WTC11 (cell line): Measurements from ENCODE around the gene TCN2.
A peak's percentile ranks its signal among the peaks of the same experiment; 100 is the strongest.

ENCODE experiments used
- E2F4 ChIP-seq: sonication (generic); formaldehyde crosslinking; IDR thresholded peaks from 2 replicates; pipeline ENCODE4 v1.8.1; 2022; ENCODE audit warnings: low read depth, mild to moderate bottlenecking, moderate library complexity, missing genetic modification reagents, borderline replicate concordance
- FOXJ3 ChIP-seq: sonication (generic); formaldehyde crosslinking; IDR thresholded peaks from 2 replicates; pipeline ENCODE4 v1.9.0; 2021; ENCODE audit warnings: missing genetic modification reagents, mild to moderate bottlenecking, borderline replicate concordance
- HMGXB4 ChIP-seq: sonication (generic); formaldehyde crosslinking; IDR thresholded peaks from 2 replicates; pipeline ENCODE4 v1.8.1; 2023; ENCODE audit warnings: mild to moderate bottlenecking, moderate library complexity, missing genetic modification reagents
- RELA ChIP-seq: sonication (generic); formaldehyde crosslinking; IDR thresholded peaks from 2 replicates; pipeline ENCODE4 v1.8.1; 2022; ENCODE audit warnings: missing genetic modification reagents, mild to moderate bottlenecking, borderline replicate concordance
- ZNF263 ChIP-seq: sonication (generic); formaldehyde crosslinking; IDR thresholded peaks from 2 replicates; pipeline ENCODE4 v1.8.1; 2022; ENCODE audit warnings: low read depth, mild to moderate bottlenecking, moderate library complexity, missing genetic modification reagents
- TF ChIP-seq, protein P1 (sequence below): sonication (generic); formaldehyde crosslinking; IDR thresholded peaks from 2 replicates; pipeline ENCODE4 v1.8.1; 2022; ENCODE audit warnings: mild to moderate bottlenecking, moderate library complexity, missing genetic modification reagents
- TF ChIP-seq, protein P2 (sequence below): fragments of 200-600 bp; IDR thresholded peaks from 2 replicates; pipeline ENCODE4 v1.8.0; 2022; ENCODE audit warnings: antibody characterized with exemption
- TF ChIP-seq, protein P3 (sequence below): sonication (generic); formaldehyde crosslinking; conservative IDR thresholded peaks from 2 replicates; pipeline ENCODE4 v1.8.1; 2023; ENCODE audit warnings: mild to moderate bottlenecking, low read depth, missing genetic modification reagents, moderate library complexity
- TF ChIP-seq, protein P4 (sequence below): sonication (generic); formaldehyde crosslinking; IDR thresholded peaks from 2 replicates; pipeline ENCODE4 v1.8.1; 2023; ENCODE audit warnings: mild to moderate bottlenecking, missing genetic modification reagents, borderline replicate concordance
- TF ChIP-seq, protein P5 (sequence below): sonication (generic); formaldehyde crosslinking; conservative IDR thresholded peaks from 2 replicates; pipeline ENCODE4 v1.8.1; 2022; ENCODE audit warnings: mild to moderate bottlenecking, missing genetic modification reagents
- TF ChIP-seq, protein P6 (sequence below): sonication (generic); formaldehyde crosslinking; IDR thresholded peaks from 2 replicates; pipeline ENCODE4 v1.8.0; 2022; ENCODE audit warnings: mild to moderate bottlenecking, missing genetic modification reagents

DNA sequence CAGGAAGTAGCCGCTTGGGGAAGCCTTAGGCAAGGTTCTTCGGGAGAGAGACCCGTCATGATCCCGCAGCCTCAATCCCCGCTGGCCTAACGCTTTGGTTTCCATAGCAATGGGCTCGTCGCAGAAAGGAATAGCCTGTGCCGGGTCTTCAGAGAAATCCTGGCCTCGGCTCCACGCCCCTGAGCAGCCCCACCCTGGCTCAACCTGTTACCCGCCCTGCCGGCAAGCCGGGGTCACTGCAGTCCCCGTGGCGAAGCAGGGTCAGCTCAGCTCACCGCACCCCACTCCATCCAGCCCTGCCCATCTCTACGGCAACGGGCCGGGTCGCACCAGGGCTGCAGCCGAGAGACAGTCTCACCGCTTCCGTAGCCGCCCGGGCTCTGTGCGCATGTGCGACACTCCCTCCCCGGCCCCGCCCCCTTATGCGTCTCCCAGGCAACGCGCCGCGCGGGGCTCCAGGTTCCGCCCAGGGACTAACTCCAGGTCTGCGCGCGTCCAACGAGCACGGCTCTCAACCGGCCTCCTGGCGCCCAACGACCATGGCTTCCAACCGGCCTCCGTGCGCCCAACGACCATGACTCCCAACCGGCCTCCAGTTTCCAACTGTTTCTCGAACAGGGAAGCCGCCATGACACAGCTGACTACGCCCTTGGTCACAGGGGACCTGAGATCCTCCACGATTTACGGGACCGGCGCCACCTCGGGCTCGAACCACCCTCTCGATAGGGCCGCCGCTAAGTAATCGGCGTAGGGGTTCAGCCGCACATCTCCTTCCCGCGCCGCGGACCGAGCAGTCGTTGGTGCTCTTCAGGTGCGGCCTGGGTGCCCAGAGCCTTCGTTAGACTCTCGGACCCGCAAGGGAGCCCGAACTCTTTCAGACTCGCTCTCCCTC, 60.8 kb downstream of the TCN2 start, which contains the start of gene DUSP18:
- TF ChIP-seq, protein P1, sequence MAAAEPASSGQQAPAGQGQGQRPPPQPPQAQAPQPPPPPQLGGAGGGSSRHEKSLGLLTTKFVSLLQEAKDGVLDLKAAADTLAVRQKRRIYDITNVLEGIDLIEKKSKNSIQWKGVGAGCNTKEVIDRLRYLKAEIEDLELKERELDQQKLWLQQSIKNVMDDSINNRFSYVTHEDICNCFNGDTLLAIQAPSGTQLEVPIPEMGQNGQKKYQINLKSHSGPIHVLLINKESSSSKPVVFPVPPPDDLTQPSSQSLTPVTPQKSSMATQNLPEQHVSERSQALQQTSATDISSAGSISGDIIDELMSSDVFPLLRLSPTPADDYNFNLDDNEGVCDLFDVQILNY (CRISPR knock-in tag), result no peak
- TF ChIP-seq RELA (CRISPR knock-in tag) (no peak), HMGXB4 (0 out of 2 replicates have a peak, but pooled peaks have one; percentile 58), E2F4 (CRISPR knock-in tag) (0 out of 2 replicates have a peak, but pooled peaks have one; percentile 50), ZNF263 (CRISPR knock-in tag) (no peak), FOXJ3 (CRISPR knock-in tag) (no peak)
- TF ChIP-seq, protein P2, sequence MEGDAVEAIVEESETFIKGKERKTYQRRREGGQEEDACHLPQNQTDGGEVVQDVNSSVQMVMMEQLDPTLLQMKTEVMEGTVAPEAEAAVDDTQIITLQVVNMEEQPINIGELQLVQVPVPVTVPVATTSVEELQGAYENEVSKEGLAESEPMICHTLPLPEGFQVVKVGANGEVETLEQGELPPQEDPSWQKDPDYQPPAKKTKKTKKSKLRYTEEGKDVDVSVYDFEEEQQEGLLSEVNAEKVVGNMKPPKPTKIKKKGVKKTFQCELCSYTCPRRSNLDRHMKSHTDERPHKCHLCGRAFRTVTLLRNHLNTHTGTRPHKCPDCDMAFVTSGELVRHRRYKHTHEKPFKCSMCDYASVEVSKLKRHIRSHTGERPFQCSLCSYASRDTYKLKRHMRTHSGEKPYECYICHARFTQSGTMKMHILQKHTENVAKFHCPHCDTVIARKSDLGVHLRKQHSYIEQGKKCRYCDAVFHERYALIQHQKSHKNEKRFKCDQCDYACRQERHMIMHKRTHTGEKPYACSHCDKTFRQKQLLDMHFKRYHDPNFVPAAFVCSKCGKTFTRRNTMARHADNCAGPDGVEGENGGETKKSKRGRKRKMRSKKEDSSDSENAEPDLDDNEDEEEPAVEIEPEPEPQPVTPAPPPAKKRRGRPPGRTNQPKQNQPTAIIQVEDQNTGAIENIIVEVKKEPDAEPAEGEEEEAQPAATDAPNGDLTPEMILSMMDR, result peak; percentile 37; the same call in 1 of the 2 replicates
- TF ChIP-seq, protein P3, sequence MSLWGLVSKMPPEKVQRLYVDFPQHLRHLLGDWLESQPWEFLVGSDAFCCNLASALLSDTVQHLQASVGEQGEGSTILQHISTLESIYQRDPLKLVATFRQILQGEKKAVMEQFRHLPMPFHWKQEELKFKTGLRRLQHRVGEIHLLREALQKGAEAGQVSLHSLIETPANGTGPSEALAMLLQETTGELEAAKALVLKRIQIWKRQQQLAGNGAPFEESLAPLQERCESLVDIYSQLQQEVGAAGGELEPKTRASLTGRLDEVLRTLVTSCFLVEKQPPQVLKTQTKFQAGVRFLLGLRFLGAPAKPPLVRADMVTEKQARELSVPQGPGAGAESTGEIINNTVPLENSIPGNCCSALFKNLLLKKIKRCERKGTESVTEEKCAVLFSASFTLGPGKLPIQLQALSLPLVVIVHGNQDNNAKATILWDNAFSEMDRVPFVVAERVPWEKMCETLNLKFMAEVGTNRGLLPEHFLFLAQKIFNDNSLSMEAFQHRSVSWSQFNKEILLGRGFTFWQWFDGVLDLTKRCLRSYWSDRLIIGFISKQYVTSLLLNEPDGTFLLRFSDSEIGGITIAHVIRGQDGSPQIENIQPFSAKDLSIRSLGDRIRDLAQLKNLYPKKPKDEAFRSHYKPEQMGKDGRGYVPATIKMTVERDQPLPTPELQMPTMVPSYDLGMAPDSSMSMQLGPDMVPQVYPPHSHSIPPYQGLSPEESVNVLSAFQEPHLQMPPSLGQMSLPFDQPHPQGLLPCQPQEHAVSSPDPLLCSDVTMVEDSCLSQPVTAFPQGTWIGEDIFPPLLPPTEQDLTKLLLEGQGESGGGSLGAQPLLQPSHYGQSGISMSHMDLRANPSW (CRISPR knock-in tag), result no peak
- TF ChIP-seq, protein P4, sequence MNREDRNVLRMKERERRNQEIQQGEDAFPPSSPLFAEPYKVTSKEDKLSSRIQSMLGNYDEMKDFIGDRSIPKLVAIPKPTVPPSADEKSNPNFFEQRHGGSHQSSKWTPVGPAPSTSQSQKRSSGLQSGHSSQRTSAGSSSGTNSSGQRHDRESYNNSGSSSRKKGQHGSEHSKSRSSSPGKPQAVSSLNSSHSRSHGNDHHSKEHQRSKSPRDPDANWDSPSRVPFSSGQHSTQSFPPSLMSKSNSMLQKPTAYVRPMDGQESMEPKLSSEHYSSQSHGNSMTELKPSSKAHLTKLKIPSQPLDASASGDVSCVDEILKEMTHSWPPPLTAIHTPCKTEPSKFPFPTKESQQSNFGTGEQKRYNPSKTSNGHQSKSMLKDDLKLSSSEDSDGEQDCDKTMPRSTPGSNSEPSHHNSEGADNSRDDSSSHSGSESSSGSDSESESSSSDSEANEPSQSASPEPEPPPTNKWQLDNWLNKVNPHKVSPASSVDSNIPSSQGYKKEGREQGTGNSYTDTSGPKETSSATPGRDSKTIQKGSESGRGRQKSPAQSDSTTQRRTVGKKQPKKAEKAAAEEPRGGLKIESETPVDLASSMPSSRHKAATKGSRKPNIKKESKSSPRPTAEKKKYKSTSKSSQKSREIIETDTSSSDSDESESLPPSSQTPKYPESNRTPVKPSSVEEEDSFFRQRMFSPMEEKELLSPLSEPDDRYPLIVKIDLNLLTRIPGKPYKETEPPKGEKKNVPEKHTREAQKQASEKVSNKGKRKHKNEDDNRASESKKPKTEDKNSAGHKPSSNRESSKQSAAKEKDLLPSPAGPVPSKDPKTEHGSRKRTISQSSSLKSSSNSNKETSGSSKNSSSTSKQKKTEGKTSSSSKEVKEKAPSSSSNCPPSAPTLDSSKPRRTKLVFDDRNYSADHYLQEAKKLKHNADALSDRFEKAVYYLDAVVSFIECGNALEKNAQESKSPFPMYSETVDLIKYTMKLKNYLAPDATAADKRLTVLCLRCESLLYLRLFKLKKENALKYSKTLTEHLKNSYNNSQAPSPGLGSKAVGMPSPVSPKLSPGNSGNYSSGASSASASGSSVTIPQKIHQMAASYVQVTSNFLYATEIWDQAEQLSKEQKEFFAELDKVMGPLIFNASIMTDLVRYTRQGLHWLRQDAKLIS (CRISPR knock-in tag), result no peak
- TF ChIP-seq, protein P5, sequence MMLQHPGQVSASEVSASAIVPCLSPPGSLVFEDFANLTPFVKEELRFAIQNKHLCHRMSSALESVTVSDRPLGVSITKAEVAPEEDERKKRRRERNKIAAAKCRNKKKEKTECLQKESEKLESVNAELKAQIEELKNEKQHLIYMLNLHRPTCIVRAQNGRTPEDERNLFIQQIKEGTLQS (CRISPR knock-in tag), result no peak
- TF ChIP-seq, protein P6, sequence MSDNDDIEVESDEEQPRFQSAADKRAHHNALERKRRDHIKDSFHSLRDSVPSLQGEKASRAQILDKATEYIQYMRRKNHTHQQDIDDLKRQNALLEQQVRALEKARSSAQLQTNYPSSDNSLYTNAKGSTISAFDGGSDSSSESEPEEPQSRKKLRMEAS, result peak; percentile 51
